Activated CD4-positive, CD25-positive, alpha-beta regulatory T cell treated with anti-CD3 and anti-CD28 coated beads, Interleukin-2, amount 50 U/mL, for 72 hours (primary cell): ENCODE measurements around the gene PDE8A.

Source experiments
- DNase-seq: peaks from one replicate; pipeline ENCODE4 v3.0.0; 2021

Gene PDE8A

GRCh38 chr15:85036716-85037115 is 55.1 kb downstream of the PDE8A start:
- DNase-seq = no peak

DNA sequence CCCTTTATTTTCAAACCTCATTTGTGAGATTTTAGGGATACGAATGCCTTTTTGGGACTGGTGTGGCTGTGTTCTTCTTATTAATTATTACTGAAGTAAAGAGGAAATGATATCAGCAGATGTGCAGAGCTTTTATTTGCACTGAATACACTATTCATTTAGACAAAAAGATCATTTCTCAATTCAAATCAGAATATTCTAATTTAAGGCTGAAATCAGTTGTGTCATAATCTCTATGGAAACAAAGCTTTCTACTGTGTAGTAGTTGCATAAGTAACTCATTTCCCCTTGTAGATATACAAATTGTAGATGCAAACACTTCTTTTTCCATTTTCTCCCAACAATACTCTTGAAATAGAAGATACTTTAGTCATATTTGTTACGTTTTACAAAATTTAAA is 56.0 kb downstream of the PDE8A start:
- DNase-seq = no peak

DNA sequence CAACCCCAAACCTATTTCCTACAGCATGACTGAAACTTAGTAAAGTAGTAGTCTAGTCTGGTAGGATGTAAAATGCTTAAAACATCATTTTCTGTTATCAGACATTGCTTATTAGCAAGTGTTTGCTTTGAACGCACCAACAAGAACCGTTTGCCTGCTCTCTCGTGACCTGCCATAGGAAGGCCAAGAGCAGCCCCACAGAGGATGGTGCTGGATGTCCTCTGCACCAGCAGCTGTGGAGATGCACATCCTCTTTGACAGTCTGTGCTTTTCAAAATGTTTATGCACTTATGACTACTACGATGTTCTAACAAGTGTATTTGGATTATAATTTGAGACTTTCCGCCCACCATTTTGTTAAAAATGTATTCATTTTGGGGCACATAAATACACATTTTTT is 59.6 kb downstream of the PDE8A start:
- DNase-seq = no peak

DNA sequence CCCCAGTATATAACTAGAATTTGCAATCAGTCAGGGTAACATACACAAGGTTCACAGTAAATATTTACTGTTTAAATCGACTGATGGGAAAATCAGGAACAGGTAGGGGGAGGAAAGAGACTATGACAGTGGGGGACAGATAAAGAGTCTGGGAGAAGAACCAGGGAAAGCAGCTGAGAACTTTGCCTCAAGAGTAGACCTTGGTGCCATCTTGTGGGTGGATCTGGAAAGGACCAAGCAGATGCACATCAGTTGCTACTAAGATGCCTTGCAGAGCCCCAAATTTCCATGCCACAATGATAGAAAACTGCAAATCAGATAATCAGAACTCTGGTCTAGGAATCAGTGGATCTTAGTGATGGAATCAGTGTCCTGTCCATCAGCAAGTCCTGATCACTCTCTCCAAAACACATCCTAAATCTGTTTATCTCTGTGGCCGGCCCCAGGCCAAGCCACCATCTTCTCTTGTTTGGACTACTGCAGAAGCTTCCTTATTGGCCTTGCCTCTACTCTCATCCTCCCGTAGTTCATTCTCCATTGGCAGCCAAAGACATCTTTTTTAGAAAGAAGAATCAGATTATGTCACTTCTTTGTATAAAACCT is 62.7 kb downstream of the PDE8A start:
- no peak for DNase-seq

- no peak for DNase-seq
Observed at GRCh38 chr15:85044894-85045293, 63.2 kb downstream of the PDE8A start.

GRCh38 chr15:85045615-85046014 is 64.0 kb downstream of the PDE8A start:
- no peak for DNase-seq

GRCh38 chr15:85047271-85047948 is 65.8 kb downstream of the PDE8A start:
- no peak for DNase-seq

GRCh38 chr15:85048430-85048829 is 66.8 kb downstream of the PDE8A start:
- no peak for DNase-seq

DNA sequence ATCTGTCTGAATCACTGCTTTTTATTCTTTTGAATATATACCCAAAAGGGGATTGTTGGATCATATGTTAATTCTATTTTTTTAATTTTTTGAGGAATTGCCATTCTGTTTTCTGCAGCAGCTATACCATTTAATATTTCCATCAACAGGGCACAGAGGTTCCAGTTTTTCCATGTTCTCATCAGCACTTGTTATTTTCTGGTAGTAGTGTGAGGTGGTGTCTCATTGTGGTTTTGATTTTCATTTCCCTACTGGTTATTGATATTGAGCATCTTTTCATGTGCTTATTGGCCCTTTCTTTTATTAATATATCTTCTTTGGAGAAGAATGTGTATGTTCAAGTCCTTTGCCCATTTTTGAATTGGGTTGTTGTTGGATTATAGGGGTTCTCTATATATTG is 68.1 kb downstream of the PDE8A start:
- no peak for DNase-seq

DNA sequence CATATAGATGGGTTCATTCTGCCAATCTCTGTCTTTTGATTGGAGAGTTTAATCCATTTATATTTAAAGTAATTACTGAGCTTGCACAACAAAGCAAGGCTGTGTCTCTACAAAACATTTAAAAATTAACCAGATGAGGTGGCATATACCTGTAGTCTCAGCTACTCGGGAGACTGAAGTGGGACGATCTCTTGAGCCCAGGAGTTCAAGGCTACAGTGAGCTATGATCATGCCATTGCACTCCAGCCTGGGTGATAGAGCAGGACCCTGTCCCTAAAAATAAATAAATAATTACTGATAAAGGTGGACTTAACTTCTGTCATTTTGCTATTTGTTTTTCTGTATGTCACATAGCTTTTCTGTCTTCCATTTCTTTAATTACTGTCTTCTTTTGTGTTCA is 78.1 kb downstream of the PDE8A start:
- DNase-seq = no peak

DNA sequence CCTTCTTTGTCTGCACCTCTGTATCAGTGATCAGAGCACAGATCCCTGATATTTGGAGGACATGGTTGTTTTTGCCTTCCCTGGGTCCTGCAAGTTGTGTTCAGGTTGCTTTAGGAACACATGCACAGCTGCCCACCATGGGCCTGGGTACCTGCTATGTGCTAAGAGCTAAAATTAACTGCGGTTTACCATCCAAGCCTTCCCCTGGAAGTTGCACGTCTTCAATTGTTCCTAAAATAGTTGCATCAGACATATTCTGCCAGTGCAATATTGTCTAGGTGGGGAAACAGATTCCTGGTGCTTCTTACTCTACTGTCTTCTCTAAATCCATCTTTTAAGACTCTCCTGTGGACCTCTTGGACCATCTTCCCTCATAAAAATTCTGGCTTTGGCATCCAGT is 80.9 kb downstream of the PDE8A start:
- DNase-seq = no peak

DNA sequence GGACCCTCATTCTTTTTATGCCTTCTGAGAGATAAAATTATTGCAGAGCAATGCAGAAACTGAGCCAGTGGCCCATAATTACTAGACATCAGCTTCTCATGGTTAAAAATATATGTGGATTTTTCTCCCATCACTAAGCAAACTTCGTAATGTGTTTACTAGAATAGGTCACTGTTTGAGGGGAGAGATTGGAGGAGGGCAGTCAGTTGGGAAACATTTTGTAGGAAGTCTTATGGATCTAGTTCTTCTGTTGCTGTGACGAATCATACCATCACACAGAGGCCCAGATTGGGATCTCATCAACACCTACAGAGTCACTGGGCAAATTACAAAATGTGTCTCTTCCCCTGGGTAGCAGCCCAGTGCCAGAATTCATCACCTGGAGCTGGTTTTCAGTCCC is 81.4 kb downstream of the PDE8A start:
- DNase-seq = no peak

- DNase-seq = no peak
Observed at GRCh38 chr15:85063522-85064079, 81.9 kb downstream of the PDE8A start.

DNA sequence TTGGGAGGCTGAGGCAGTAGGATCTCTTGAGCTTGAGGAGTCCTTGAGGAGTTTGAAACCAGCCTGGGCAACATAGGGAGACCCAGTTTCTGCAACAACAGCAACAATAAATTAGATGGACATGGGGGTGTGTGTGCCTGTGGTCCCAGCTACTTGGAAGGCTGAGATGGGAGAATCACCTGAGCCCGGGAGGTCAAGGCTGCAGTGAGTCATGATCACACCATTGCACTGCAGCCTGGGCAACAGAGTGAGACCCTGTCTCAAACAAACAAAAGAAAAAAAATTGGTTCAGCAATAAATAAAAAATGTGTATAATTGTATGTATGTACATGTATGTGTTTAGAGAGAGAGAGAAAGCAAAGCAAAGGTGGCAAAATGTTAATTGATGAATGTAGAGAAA is 83.1 kb downstream of the PDE8A start:
- no peak for DNase-seq

DNA sequence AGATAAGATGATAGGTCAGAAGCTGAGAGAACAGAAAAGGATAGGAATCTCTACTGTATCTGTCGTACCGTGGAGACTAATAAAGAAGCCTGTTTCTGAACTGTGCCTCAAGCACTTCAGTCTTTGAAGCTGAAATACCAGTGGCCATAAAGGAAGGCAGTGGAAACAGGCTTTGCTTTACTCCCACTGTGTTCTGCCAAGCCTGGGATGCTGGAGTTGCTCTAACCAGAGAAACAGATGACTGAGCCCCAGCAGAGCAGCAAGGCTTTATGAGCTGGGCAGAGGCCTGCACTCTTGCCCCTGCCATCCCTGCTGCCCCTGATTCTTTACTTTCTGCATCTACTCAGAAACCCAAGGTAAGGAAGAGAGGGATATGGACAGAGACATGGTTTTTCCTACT is 89.4 kb downstream of the PDE8A start:
- DNase-seq = no peak

GRCh38 chr15:85071504-85071903 is 89.8 kb downstream of the PDE8A start:
- DNase-seq = no peak

DNA sequence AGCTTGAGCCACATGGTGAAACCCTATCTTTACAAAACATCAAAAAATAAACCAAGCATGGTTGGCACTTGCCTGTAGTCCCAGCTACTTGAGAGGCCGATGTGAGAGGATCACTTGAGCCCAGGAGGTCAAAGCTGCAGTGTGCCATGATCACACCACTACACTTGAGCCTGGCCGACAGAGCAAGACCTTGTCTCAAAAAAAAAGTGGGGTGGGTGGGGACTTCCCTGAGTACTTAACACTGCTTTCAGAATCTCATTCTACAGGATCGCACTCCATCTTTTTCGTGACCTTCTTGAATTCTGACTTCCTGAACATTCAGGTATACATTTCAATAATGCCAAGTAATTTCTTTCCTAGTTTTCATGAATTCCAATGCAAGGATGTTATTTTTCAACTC is 91.3 kb downstream of the PDE8A start:
- DNase-seq = no peak

GRCh38 chr15:85073556-85074194 is 92.0 kb downstream of the PDE8A start:
- DNase-seq = no peak

GRCh38 chr15:85086855-85087254 is 105.2 kb downstream of the PDE8A start:
- DNase-seq = no peak

DNA sequence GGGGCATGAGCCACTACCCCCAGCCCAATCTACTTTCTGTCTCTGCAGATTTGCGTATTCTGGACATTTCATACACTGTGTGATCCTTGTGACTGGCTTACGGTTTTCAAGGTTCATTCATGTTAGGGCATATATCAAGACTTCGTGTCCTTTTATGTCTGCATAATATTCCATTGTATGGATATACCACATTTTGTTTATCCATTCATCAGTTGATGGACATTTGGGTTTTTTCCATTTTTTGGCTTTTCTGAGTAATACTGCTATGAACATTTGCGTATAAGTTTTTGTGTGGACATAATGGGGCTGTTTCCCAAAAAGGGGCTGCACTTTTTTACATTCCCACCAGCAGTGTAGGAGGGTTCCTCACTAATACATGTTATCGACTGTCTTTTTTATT is 106.6 kb downstream of the PDE8A start:
- no peak for DNase-seq

DNA sequence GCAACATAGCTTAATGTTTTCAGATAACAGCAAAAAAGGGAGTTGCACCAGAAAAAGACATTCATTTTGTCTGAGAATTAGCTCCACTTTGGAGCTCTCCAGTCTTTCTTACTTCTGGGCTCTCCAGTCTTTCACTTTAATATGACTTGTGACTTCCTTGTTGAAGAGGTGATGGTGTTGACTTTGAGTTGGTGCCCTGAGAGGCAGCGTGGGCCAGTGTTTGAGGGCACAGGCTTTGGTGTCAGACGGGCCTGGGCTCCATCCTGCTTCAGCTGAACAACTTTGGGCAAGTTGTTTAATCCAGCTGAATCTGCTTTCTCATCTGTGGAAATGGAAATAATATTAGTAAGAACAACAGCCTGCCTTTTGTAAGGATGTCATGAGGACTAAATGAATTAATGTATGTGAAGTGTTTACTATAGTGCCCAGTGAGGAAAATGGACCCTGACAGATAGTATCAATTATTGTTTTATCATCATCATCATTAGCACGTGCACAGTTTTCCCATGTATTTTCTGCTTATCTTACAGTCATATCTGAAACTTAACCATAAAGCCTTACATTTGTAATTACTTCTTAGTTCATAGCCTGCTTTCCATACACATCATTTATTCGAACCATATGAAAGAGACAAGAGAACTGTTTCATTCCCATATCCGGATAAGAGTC is 108.4 kb downstream of the PDE8A start:
- no peak for DNase-seq

GRCh38 chr15:85091990-85092389 is 110.3 kb downstream of the PDE8A start:
- no peak for DNase-seq

- no peak for DNase-seq
Observed at GRCh38 chr15:85094685-85095084, 113.0 kb downstream of the PDE8A start.

DNA sequence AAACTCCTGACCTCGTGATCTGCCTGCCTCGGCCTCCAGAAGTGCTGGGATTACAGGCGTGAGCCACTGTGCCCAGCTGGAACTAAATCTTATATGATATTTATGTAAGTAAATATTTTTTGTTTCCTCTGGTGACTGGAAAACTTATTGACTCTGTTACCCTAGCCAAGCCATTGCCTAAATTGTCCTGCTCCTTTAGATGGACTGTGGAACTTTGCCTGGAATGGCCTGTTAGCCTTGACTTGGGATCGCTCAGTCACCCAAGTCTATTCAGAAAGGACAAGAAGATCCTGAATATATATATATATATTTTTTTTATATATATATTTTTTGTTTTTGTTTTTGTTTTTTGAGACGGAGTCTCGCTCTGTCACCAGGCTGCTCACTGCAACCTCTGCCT is 113.9 kb downstream of the PDE8A start:
- DNase-seq = no peak
